Renal cortex interstitium (tissue), 11 donors: Measurements from ENCODE around the gene BZW2. TPM values are rescaled to one million over a fixed set of nuclear protein-coding genes. Genes with fewer than 3 reads are reported as not detected.
A peak's percentile ranks its signal among the peaks of the same experiment; 100 is the strongest.

Source experiments
- DNase-seq, 11 donors: peaks; one replicate each; pipeline ENCODE4 v3.0.0-alpha.2; 2013; ENCODE audit warnings: low read depth in 9 of 11, low spot score in 4 of 11; ENCODE audit errors: extremely low read depth in 1 of 11
- polyA plus RNA-seq, 3 donors: library from polyadenylated mRNA; unstranded; fragments of 120-200 nt; gene quantifications; one replicate each; pipeline ENCODE4 v1.2.1, GENCODE V29; 2013; ENCODE audit not compliant: insufficient read length in 3 of 3

Gene BZW2
- polyA plus RNA-seq, 3 donors: 74.7 to 87.0 (median 75.4) TPM

DNA sequence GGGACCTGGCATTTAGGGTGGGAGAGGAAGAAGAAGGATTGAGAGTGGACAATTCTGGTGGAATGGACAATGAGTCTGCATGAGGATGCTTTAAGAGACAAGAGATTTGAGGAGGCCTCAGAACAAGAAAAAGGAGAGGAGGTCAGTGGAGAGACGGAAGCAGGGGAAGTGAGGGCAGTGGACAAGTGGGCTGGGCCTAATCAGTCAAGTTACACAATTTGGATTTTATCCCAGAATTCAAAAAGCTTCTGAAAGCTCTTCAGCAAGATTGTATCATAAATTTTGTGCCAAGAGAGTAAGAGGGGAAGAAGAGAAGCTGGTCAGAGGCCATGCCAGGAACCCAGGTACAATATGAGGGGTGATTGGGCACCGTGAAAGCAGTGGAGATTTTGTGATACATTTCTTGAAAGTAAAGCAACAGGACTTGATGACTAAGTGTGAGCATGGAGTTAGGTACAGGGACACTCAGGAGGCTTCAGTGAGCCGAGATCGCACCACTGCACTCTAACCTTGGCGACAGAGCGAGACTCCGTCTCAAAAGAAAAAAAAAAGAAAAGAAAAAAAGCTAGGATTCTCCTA, 88.3 kb downstream of the BZW2 start:
- no peak for DNase-seq

DNA sequence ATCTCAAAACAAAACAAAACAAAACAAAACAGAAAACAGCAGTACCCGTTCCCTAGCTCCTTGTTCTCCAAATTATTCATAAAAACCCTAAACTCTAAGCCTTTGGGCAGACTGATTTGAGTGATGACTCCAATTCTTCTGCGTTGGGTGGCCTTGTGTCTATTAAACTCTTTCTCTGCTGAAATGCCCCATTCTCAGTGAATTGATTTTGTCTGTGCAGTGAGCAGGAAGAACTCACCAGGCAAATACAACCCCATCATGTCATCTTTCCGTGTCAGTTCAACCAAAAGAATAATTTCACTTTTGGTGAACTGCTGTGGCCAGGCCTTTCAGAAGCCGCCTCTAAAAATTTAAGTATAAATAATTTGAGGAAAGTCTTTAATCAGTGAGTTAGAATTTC, 89.0 kb downstream of the BZW2 start:
- no peak for DNase-seq

DNA sequence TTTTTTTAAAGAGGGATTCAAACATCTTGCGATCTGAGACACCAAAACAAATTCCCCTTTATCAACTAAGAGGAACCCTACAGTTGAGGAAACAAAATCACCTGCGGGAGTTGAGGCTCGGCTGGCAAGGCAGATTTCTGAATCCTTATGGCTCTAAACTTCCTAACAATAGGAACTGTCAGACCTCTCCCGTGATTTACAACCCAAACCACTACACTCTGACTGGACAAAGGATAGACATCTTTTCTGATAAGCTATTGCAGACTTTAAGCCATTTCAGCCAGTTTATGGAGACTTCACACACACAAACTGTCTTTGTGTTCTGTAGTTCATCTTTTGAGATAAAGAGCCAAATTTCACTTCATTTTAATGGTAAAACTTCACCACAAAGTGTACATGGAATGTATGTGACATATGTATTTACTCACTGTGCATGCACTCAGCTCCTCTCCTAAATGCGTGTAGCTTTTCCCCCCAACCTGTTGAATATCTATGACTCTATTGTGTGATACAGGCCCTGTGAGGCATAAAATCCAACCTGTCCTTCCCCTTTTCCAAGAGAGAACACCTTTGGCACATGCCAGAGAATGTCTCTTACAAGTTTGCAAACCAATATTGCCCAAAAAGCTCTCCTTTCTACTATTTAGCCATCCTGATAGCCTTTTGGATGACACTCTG, 92.2 kb downstream of the BZW2 start:
- DNase-seq: no peak

DNA sequence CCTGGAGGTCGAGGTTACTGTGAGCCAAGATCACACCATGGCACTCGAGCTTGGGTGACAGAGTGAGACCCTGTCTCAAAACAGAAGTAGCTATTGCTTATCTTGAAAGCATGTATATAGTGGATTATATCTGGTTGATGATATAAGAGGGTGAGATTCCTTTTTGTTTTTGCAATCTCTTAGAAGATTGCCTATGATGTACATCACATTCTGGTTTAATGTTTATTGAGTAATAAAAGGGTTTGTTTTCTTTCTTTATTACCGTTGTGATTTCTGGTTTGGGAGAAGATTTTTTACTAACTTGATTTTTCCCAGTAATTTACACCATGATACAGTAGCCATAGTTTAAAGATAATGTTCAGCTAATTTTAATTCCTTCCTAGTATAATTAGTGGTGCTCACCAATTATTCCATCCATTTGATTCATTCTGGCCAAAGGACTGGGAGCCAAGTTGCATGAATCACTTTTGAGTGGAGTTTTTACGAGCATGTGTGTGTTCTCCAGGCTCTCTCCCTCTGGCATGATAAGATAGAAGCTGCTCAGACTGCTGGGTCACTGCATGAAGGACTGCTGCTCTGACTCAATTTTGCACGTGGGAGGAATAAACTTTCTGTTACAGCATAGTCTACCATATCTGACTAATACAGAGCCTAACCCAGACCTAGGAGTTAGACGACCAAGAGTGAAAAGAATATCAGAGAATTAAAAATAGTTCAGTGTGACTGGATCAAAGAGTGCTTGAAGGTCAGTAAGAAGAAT, 94.1 kb downstream of the BZW2 start:
- DNase-seq: peak in 2 of 11 donors; percentile 25 to 33

DNA sequence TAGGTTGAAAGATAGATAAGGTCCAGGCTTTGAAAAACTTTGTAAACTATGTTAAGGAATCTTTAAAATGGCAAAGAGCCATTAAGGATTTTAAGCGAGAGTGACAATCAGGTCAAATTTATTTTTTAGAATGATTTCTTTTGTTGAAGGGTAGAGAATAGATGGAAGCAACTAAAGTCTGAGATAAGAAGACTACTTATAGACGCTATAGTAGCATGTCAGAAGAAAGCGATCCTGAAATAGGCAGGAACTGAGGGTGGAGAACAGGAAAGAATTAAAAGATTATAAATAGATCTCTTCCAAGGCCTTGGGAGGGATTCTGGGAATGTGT, 94.6 kb downstream of the BZW2 start:
- DNase-seq: no peak

DNA sequence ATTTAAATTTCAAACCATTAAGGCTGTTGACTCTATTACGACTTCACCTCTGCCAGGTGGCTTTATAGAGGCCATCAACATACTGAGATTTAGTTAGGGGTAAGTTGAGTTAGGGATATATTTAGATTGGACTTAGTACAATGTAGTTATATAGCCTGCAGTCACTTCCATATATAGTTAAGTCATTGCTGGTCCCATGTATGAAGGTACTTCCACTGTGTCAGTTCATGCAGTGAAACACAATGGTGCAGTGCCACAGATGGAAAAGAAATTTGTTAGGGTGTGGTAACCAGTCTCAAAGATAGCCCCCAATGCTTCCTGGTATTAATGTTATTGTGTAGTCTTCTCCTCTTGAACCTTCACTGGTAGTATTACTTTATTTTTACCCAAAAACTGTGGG, 95.0 kb downstream of the BZW2 start:
- DNase-seq: no peak

DNA sequence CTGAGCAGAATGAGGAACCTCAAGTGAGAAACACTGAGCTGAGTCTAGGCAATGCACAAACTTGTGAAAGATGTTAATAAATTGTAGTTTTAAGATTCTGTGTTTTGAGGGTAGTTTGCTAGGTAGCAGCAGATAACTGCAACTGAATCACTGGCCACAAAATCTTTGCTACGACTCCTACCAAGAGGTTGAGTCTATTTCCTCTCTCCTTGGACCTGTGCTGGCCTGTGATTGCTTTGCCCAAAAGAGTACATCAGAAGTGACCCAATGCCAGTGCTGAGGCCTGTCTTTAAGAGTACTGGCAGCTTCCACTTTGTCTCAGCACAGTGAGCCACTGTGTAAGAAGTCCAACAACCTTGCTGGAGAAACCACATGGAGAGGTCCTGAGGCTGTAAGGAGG, 95.7 kb downstream of the BZW2 start:
- DNase-seq: no peak

DNA sequence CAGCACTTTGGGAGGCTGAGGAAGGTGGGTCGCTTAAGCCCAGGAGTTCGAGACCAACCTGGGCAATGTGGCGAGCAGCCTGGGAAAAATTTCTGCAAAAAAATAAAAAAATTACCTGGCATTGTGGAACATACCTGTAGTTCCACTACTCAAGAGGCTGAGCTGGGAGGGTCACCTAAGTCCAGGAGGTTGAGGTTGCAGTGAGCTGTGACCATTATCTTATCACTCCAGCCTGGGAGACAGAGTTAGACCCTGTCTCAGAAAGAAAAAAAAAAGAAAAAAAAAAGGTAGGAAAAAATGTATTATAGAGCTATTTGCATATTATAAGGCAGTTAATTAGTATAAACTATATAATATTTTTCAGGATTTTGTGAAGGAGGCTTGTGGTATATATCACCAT, 96.6 kb downstream of the BZW2 start:
- no peak for DNase-seq

DNA sequence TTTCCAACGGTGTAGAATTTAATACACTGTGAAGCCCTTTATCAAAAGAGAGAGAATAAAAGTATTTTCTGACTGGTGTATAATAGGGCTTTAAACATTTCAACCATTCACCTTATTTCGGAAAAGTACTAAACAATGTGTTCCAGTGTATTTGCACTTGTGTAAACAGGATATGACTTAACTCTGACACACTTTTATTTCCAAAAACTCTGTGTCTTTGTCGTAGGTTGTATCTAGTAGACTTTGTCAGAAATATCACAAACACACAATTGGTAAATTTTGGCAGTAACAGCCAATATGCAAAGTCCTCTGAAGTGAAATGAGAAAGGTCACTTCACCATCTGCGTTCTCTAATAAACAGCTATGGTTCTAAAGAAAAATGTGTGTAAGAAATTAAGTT, 97.3 kb downstream of the BZW2 start:
- no peak for DNase-seq

DNA sequence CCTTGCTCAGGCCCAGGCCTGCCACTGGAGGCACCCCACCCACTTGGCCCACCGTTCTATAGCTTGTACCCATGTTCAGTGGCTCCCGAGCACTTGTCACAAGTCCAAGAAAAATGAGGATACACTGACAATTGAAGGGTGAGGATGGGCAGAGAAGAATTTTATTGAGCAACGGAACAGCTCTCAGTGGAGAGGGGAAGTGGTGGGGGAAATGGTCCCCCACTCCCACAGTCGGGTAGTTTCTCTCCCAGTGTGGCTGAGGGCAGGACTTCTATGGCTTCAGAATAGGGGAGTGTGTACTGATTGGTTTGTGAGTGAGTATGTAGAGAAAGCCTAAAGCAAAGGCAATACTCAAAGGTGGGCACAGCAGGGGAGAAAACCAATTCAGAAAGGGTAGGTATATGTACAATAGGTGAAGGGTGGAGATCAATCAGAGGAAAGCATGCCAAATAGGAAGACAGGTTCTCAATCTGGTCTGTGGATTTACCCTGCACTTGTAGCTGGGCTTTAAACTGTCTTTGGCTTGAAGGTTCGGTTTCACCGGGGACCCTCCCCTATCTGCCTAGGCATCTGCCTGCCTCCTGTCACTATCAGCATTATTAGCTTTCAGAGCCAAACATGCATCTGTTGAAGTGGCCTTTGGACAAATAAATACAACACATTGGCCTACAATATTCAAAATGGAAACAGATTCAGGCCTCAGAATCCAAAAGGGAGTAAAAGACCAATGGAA, 98.7 kb downstream of the BZW2 start:
- no peak for DNase-seq

DNA sequence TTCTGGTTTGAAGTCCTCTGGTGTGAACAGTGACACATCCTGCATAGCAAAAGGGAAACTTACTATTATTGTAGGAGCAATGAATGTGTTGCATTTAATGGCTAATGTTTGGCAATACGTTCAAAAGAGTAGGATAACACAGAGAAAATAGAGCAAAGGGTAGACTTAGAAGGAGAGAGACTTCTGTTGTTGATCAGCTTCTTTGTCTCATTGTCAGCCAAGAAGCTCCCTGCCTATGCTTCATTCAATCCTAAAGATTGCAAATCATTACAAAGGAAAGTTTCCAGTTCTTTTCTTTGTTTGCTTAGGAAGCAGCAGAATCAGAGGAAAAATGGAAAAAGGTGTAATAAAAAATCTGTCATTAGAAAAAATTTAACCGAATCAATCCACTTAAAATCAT, 99.7 kb downstream of the BZW2 start:
- DNase-seq: no peak

DNA sequence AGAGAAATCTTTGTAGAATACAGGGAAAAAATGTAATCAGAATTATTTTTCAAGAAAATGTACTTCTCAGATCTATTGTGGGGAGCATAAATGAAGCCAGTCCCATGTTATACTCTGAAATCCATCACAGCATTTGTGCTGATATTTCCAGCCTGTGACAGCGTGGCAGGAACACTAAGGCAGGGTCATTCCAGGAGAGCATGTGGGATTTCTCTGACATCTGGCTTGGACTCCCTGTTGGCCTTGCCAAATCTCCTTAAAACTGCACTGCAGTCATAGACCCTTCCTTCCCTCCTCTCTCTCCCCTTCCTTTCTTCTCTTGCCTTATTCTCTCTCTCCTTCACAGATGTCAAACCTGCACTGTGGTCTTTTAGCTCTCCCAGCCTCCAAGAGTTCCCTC, 101.1 kb downstream of the BZW2 start:
- DNase-seq: no peak

DNA sequence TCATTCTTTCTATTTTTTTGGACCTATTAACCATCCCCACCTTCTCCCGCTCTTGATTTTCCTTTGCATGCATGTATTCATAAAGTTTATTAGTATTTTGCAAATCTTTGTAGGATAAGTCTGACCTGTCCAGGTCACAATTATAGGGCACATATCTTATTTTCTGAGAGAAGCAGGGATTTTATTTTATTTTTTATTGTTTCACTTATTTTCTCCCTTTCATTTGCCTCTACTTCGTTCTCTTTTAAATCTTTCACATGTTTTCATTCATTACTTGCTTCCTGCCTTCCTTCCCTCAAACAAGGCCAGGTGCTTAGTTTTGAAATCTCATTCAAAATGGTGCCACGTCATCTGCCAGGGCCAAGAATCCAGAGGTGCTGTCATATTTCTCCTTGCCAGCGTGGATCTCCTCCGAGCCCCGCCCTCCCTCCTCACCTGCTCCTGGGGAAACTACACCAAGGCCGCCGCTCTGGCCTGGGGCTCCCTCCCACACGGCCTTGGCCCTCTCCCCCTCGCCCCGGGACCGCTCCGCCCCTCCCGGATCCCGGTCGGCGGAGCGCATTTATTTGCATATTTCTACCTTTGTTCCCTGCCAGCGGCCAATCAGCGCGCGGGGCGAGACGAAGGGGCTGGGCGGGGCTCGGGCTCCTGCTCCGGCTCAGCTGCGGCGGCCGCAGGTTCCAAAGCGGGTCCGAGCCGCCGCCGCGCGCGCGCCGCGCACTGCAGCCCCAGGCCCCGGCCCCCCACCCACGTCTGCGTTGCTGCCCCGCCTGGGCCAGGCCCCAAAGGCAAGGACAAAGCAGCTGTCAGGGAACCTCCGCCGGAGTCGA, 107.3 kb downstream of the BZW2 start, which contains the start of gene TSPAN13:
Gene TSPAN13 (plus strand): TSS at position 654 of the 830 bp plus-strand sequence. CDS start 213 bp downstream, outside the sequence.
- DNase-seq: peak; percentile 50 to 81 (median 72)

DNA sequence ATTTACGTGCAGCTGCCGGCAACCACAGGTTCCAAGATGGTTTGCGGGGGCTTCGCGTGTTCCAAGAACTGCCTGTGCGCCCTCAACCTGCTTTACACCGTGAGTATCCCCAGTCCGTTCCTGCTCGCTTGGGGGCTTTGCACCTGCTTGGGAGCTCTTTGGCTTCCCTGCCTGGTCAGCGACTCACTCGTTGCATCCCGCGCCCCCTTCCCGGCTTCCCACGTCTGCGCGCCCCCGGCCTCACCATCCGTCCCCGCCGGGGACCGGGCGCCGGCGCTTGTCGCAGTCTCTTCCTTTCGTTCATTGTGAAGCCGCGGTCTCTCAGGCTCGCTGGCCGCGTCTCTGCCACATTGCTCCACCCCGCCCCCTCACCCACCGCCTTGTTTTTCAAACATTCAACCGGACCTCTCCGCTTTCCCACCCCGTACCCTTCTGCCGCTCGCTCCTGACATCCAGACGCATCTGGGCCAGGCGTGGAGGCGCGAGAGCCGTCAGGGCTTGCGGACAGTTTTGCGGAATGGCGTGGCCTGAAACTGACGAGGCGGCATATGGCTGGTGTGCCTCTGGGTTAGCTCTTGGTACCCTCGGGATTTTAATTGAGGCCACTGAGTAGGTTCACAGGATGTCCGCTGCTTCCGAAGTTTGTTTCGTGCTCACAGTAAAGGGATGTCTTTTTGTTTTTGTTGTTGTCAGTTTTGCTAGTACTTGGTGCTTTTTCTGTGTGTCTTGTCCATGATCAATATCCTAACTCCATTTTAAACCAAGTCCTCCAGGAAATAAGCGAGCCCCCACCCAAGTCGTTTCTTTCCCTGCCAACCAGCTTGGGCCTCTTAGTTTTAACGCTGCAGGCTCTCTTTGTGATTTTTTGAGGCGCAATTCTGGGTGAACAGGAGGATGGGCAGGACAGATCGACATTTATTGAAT, 108.2 kb downstream of the BZW2 start:
- DNase-seq: peak in 5 of 11 donors; percentile 22 to 41 (median 27)

DNA sequence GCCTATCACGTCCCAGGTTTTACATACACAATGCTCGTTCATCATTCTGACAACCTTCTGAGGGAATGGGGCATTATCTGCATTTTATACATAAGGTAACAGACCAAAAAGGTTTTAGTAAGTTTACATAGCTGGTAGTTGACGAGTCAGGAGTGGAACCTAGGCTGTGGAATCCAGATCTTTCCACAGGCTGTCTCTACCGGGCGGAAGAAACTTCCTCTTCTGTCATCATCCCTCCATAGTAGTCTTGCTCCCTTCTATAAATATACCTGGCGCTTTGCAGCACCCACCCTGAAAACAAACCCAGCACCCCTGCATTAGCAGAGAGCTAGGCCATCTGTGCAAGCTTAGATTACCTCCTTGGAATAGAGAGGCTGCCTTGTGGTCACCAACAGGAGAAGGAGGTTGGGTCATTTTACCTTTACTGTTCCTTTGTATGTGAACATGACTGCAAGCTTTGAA, 108.9 kb downstream of the BZW2 start:
- no peak for DNase-seq

DNA sequence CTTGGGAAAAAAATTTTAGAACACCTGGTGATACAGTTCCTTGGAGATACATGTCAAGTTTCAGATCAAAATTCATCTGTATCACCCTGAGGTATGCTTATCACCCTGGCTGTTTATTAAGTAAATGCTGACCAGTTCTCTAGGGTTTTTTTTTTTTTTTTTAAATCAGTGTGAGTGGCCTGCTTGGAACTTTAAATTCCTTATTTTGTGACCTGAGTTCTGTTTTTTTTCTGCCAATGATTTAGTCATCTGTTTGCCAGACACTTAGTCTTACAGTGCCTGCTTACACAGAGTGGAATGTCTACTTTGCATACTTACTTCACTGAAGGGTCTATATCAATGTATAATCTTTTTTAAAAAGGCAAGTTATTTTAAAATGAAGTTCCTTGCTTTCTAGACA, 109.4 kb downstream of the BZW2 start:
- no peak for DNase-seq
